ENCODE measurements around the gene F8A2.
A peak's percentile ranks its signal among the peaks of the same experiment; 100 is the strongest.
"Not testable (repeated sequence)": the region's sequence is repeated elsewhere in the genome, so short reads cannot be mapped to it uniquely, and the experiment has no call there.

Gene F8A2

DNA sequence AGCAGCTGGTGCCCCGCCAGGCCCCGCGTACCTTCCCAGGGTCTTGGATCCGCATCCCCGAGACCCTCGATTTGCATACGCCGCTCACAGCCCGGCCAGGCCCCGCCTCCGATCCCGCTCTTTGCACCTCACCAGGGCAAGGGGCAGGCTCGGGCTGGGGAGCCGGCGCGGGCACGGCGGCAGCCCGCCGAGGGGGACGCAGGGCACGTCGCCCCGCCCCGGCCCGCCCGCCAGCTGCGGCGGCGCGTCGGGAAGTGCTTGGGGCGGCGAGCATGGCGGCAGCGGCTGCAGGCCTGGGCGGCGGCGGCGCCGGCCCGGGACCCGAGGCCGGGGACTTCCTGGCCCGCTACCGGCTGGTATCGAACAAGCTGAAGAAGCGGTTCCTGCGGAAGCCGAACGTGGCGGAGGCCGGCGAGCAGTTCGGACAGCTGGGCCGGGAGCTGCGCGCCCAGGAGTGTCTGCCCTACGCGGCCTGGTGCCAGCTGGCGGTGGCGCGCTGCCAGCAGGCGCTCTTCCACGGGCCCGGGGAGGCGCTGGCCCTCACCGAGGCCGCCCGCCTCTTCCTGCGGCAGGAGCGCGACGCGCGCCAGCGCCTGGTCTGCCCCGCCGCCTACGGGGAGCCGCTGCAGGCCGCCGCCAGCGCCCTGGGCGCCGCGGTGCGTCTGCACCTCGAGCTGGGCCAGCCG is at the start of gene F8A2:
F8A2 (plus strand) TSS at position 253 of the 686 bp plus-strand sequence; CDS start at position 273, 20 bp downstream.
- DNase-seq (ENCODE audit: low read depth), result not testable (repeated sequence)

DNA sequence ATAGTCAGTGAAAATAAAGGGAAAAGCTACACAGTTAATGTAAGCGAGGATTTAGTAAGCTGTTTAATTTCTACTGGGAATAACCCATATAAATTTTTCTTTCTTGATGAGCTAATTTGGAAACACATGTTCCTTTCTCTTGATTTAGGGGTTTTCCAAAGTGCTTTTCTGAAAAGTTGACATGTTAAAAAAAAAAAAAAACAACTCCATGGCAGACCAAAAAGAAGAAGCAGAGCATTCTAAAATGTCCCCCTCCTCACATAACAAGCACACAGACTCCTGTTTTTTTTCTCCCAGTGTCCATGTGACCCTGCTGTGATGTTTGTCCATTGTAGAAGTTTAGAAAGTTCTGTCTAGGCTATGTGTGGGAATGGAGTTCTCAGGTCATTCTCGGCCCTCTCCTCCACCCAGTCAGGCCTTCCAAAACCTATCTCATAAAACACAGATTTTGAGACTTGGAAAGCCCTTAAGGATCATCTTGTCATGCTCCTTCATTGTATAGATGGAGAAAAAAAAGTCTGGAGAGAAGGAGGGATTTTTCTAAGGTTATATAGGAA is 48.3 kb upstream of the F8A2 start:
- no peak for DNase-seq (ENCODE audit: low read depth)

DNA sequence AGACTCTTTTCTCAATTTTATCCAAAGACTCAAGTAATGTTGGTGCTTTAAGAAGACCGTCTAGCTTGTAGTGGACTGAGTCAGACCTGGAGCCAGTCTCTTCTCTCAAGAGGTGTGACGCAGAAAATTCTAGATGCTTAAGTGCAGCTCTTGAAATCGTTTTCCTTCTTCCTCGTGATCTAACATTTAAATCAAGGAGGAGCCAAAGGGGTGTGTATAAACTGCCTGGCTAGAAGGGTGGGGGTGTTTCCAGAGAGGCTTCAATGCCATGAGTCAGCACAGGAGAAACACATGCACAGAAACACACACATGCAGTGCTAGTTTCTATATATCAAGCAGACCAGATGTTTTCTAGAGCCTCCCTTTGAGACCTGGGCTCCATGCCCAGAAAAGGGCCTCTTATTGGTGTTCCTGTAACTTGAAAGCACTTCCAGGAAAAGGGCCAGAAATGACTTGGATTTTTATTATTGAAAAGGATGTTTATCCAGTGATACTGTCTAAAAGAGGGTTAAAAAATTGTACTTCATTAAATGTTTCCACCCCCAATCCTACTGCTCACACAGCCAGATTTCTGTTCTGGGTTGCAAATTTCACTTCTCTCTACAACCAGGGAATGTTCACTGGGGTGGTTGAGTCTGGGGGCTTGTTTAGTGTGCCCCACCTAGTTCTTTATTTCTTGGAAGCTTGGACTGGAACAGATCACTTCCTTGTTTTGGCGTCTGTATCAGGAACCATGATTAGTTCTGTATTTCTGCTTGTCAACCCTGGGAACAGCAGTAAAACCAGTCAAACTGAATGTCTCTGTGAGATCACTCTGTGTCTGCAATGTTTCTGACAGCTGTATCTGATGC is 47.2 kb upstream of the F8A2 start, which contains the start of gene CLIC2:
CLIC2 (minus strand) TSS at position 129 of the 851 bp plus-strand sequence. CDS start 187 bp downstream, outside the sequence.
- peak; percentile 53 for DNase-seq (ENCODE audit: low read depth)

DNA sequence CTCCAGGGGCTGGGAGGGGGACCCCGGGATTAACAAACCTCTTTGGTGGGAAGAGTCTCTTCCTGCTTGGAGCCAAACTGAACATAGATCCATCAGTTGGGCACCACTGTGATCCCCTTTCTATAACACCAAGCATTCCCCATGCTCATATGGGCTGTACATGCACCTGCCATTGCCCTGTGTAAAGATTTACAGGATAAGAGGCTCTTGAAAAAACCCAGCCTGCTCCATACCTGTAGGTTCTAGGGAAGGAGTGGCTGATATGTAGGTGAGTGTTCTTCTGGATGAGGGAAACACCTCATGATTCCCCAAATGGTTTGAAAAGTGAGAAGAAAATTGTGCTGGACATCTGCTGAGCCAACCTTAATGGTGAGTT is 46.6 kb upstream of the F8A2 start:
- not testable (repeated sequence) for DNase-seq (ENCODE audit: low read depth)

DNA sequence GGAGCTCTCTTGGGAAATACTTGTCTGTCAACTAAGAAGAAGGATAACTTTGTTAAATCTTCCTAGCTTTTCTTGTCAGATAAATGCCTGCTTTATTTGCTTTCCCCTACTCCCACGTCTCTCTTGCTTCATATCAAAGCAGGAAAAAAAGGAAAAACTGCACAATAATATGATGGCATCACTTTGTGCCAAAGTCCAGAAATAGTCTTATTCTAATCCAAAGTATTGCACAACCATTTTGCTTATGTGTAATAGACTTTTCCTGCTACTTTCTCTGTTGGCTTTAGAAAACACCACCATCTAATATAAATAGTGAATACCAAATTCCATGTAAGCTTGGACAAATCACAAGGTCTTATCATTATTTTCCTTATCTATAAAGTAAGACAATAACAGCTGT is 36.2 kb upstream of the F8A2 start:
- not testable (repeated sequence) for DNase-seq (ENCODE audit: low read depth)

DNA sequence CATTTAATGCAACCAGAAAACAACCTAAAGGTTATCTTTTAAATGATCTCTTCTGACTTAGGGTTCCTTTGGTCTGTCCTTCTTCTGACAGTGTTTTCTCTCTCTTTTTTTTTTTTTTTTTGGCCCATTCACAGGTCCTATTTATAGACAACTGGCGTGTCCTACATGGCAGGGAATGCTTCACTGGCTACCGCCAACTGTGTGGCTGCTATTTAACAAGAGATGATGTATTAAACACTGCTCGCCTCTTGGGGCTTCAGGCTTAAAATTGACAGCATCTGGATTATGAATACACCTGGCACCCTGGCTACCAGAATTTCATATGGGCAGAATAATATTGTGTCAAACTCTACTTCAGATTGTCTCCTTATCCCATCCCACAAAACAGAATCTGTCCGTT is 32.4 kb upstream of the F8A2 start:
- DNase-seq (ENCODE audit: low read depth), result not testable (repeated sequence)

DNA sequence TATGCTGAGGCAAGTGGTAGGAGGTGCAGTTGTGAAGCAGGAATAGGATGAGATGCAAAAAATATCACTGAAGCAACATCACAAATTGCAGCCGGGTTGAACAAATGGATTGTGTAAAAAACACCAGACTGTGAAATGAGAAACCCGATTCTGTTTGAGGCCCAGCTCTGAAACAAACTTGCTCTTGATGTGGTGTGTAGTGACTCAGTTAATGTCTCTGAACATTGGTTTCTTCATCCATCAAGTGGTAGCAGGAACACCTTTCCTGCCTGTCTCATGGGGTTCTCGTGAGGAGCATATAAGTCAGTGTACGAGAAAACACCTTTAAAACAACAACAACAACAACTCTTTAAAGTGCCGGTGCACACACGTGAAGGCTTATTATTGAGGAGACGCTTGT is 18.2 kb upstream of the F8A2 start:
- not testable (repeated sequence) for DNase-seq (ENCODE audit: low read depth)

DNA sequence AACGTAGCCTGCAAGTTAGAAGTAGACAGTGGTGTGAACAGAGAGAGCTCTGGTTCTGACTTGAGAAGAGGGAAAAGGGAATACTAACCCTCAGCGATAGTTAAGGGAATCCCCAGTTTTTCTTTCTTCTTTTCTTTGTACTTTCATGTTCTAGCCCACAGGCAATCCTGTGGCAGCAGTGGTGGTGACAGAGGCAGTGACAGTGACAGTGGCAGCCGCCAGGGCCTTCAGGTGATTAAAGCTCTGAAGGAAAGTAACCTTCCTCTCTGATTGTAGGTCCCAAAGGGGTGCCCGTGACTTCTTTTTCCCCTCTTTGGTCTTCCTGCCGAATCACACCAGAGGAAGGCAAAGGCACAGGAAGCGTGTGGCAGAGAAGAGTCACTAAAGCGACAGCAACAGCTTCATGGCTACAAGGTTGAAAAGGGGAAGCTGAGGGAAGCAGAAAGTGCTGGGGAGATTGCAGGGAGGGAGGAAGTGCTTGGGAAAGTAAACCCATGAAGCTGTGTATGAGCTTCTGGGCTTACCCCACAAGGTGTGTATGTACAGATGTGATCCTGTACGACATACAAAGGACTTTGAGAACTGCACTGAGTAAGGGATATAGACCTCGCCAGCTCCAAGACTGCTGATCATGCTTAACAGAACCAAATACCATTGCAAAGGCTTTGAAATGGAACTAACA is 8.0 kb upstream of the F8A2 start:
- DNase-seq (ENCODE audit: low read depth), result not testable (repeated sequence)

DNA sequence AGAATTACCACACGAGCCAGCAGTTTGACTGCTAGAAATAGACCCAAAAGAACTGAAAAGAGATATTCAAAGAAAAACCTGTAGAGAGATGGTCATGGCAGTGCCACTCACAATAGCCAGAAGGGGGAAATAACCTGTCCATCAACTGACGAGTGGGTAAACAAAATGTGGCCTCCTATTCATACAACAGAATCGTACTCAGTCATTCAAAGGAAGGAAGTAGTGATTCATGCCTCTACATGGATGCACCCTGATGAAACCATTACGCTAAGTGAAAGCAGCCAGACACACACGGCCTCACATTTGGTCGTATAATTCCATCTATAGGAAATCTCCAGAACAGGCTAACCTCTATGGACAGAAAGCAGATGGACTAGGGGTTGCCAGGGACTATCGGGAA is 2.1 kb upstream of the F8A2 start:
- not testable (repeated sequence) for DNase-seq (ENCODE audit: low read depth)

DNA sequence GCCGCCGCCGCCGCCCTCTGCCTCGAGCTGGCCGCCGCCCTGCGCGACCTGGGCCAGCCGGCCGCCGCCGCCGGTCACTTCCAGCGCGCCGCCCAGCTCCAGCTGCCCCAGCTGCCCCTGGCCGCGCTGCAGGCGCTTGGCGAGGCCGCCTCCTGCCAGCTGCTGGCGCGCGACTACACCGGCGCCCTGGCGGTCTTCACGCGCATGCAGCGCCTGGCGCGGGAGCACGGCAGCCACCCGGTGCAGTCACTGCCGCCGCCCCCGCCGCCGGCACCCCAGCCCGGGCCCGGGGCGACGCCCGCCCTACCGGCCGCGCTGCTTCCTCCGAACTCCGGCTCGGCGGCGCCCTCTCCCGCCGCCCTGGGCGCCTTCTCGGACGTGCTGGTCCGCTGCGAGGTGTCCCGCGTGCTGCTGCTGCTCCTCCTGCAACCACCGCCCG is 653 bp downstream of the F8A2 start:
- not testable (repeated sequence) for DNase-seq (ENCODE audit: low read depth)

DNA sequence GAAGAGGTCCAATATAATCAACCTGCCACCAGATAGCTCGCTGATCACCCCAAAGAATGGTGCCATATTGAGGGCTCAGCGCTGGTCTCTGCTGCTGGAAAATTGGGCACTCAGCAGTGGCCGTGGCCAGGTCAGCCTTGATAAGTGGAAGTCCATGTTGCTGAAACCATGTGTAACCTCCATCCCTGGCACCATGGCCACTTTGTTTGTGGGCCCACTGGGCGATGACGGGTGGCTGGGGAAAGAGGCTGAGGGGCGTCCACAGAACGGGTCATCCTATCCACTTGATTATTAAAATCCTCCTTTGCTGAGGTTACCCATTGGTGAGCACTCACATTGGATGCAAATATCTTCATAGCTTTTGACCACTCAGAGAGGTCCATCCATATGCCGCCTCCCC is 7.7 kb downstream of the F8A2 start:
- no peak for DNase-seq (ENCODE audit: low read depth)

DNA sequence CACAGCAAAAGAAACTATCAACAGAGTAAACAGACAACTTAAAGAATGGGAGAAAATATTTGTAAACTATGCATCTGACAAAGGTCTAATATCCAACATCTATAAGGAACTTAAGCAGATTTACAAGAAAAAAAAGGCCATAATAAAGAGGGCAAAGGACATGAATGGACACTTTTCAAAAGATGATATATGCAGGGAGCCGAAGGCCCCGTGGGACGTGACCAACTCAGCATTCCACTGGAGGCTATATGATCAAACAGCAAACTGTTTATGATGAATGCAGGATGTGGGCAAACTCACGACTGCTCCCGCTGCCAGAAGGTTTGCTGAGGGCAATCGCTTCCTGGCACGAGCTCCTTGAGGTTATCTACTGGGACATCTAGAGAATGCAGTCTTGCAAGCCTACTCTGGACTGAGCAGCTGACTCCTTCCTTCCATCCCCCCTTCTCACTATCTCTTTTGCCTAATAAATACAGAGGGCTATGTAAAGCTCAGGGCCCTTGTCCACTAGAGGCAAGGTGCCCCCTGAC is 12.9 kb downstream of the F8A2 start:
- not testable (repeated sequence) for DNase-seq (ENCODE audit: low read depth)

DNA sequence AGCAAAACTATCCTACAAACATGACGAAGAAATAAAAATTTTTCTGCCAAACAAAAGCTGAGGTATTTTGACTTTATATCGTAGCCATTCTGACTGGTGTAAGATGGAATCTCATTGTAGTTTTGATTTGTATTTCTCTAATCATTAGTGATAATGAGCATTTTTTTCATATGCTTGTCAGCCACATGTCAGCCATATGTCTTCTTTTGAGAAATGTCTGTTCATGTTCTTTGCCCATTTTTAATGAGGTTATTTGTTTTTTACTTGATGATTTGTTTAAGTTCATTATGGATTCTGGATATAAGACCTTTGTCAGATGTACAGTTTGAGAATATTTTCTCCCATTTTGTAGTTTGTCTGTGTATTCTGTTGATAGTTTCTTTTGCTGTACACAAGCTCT is 24.5 kb downstream of the F8A2 start:
- no peak for DNase-seq (ENCODE audit: low read depth)

DNA sequence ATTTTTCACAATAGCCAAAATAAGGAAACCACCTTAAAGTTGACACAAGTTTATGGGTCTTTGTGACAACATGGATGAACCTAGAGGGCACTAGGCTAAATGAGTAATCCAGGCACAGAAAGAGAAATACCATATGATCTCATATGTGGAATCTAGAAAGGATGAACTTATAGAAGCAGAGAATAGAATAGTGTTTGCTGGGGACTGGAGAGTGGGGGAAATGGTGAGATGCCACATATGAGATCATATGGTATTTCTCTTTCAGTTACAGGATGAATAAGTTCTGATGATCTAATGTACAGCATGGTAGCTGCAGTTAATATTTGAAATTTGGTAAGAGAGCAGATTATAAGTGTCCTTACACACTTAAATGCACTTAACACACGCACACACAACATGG is 35.9 kb downstream of the F8A2 start:
- no peak for DNase-seq (ENCODE audit: low read depth)

Measured in GM04504 (cell line).